ENCODE results near the gene POLRMT. TPM values are rescaled to one million over a fixed set of nuclear protein-coding genes. Genes with fewer than 3 reads are reported as not detected.
A peak's percentile ranks its signal among the peaks of the same experiment; 100 is the strongest.

The POLRMT gene
- polyA plus RNA-seq, 1 of the 3 experiments (the other 2 are of a cell fraction), result 38.2 TPM

DNA sequence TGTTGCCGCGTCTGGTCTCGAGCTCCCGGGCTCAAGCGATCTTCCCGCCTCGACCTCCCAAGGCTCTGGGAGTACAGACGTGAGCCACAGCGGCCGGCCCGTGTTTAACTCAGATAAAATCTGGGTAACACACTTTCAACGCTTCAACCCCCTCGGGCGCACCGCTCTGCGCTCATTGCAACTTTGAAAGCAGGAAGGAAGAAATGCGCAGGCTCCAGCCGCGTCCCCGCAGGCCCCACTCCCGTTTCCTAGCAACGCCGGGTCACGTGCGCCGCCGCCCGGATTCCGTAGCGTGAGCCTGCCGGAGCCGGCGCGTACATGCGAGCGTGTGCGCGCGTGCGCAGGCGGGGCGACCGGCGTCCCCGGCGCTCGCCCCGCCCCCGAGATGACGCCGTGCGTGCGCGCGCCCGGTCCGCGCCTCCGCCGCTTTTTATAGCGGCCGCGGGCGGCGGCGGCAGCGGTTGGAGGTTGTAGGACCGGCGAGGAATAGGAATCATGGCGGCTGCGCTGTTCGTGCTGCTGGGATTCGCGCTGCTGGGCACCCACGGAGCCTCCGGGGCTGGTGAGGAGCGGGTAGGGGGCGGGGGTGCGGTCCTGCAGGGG is 61.1 kb downstream of the POLRMT start, which contains the start of gene BSG (continued):
- TF ChIP-seq GABPA (IDR thresholded peaks at IDR 0.05; ENCODE audit: low read depth) (no peak), ELF1 (IDR thresholded peaks at IDR 0.05) (peak; percentile 62; the same call in 1 of the 2 replicates), RFX5 (IDR thresholded peaks at IDR 0.05; ENCODE audit: low read length) (no peak), SIN3A (IDR thresholded peaks at IDR 0.05; ENCODE audit: borderline replicate concordance, low read depth, low read length) (peak; percentile 41; the same call in 1 of the 2 replicates), CTCF (IDR thresholded peaks at IDR 0.05) (no peak), SMC3 (IDR thresholded peaks at IDR 0.05; ENCODE audit: low read depth, low read length) (no peak), REST (IDR thresholded peaks at IDR 0.05; ENCODE audit: low read depth, low read length) (peak; percentile 59; the same call in 1 of the 2 replicates), MXI1 (IDR thresholded peaks at IDR 0.05; ENCODE audit: low read depth, low read length) (peak; percentile 93), NFIC (IDR thresholded peaks at IDR 0.05; ENCODE audit: borderline replicate concordance) (peak; percentile 5; the same call in 1 of the 2 replicates), RXRA (IDR thresholded peaks at IDR 0.05; ENCODE audit: borderline replicate concordance, low read depth) (no peak), FOXM1 (IDR thresholded peaks at IDR 0.05; ENCODE audit: low read depth) (no peak), GATA2 (CRISPR knock-in tag; IDR thresholded peaks at IDR 0.05) (peak; percentile 90)
- TF ChIP-seq, protein P1, sequence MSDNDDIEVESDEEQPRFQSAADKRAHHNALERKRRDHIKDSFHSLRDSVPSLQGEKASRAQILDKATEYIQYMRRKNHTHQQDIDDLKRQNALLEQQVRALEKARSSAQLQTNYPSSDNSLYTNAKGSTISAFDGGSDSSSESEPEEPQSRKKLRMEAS (IDR thresholded peaks at IDR 0.05; ENCODE audit: low read depth), result peak; percentile 2; the same call in 1 of the 2 replicates
- TF ChIP-seq, protein P2, sequence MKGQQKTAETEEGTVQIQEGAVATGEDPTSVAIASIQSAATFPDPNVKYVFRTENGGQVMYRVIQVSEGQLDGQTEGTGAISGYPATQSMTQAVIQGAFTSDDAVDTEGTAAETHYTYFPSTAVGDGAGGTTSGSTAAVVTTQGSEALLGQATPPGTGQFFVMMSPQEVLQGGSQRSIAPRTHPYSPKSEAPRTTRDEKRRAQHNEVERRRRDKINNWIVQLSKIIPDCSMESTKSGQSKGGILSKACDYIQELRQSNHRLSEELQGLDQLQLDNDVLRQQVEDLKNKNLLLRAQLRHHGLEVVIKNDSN (IDR thresholded peaks at IDR 0.05; ENCODE audit: borderline replicate concordance, low read depth), result peak; percentile 97

Measured in SK-N-SH (cell line).